Neural progenitor cell (in vitro differentiated cells): ENCODE results near the gene RBBP7.

Source experiments
- EZH2 ChIP-seq: fragments of 200-600 bp; sonication (generic); IDR thresholded peaks from 2 replicates; pipeline ENCODE4 v1.6.1; 2017; ENCODE audit warnings: antibody characterized with exemption, mild to moderate bottlenecking, moderate library complexity
- TF ChIP-seq, protein P1 (sequence below): fragments of 200-600 bp; sonication (generic); IDR thresholded peaks from 2 replicates; pipeline ENCODE4 v1.5.1; 2017; ENCODE audit warnings: antibody characterized with exemption, mild to moderate bottlenecking

DNA sequence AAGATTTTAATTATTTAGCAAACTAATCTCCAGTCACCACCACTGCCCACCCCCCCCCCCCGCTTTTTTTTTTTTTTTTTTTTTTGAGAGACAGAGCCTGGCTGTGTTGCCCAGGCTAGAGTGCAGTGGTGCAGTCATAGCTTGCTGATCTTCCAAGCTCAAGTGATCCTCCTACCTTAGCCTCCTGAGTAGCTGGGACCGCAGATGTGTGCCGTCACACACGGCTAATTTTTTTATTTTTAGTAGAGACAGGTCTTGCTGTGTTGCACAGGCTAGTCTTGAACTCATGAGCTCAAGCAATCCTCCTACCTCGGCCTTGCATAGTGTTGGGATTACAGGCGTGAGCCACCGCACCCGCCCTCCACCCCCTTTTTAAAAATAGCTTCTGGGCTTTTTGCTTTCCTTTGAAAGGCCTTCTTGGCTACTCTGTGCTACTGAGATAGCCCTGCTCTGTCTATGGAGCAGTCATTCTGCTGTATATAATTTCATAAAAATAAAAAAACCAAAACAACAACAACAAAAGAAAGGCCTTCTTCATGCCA is 65.2 kb downstream of the RBBP7 start:
- TF ChIP-seq EZH2: no peak
- TF ChIP-seq, protein P1, sequence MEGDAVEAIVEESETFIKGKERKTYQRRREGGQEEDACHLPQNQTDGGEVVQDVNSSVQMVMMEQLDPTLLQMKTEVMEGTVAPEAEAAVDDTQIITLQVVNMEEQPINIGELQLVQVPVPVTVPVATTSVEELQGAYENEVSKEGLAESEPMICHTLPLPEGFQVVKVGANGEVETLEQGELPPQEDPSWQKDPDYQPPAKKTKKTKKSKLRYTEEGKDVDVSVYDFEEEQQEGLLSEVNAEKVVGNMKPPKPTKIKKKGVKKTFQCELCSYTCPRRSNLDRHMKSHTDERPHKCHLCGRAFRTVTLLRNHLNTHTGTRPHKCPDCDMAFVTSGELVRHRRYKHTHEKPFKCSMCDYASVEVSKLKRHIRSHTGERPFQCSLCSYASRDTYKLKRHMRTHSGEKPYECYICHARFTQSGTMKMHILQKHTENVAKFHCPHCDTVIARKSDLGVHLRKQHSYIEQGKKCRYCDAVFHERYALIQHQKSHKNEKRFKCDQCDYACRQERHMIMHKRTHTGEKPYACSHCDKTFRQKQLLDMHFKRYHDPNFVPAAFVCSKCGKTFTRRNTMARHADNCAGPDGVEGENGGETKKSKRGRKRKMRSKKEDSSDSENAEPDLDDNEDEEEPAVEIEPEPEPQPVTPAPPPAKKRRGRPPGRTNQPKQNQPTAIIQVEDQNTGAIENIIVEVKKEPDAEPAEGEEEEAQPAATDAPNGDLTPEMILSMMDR: no peak
